Natural killer cell (primary cell): ENCODE data around the gene TRIP10. TPM values are rescaled to one million over a fixed set of nuclear protein-coding genes. Genes with fewer than 3 reads are reported as not detected.
A peak's percentile ranks its signal among the peaks of the same experiment; 100 is the strongest.

Experiments used
- ATAC-seq, 3 donors: fragments of 150-1000 bp in 2 of 3; fragments of 200-7000 bp in 1 of 3; cut with Tn5 transposase; 1 replicate in 1 of 3; 2 replicates in 2 of 3; pipeline ENCODE4 v1.10.0; 2021; ENCODE audit warnings: mild to moderate bottlenecking in 2 of 3, moderate library complexity in 2 of 3
- DNase-seq, 2 donors: peaks; one replicate each; pipeline versions ENCODE4 v3.0.0 to v3.0.0-alpha.2; 2013 to 2021; ENCODE audit warnings: mixed read lengths in 1 of 2
- H3K27ac ChIP-seq: one replicate; pipeline ENCODE4 v1.5.1; 2013; ENCODE audit warnings: mild to moderate bottlenecking, low read length
- H3K27me3 ChIP-seq: one replicate; pipeline ENCODE4 v1.6.1; 2013; ENCODE audit warnings: low read length; ENCODE audit not compliant: control insufficient read depth, insufficient read depth
- H3K36me3 ChIP-seq: one replicate; pipeline ENCODE4 v1.6.1; 2013; ENCODE audit warnings: low read length; ENCODE audit not compliant: control insufficient read depth, insufficient read depth
- H3K4me1 ChIP-seq: one replicate; pipeline ENCODE4 v1.6.1; 2013; ENCODE audit warnings: low read length; ENCODE audit not compliant: control insufficient read depth, insufficient read depth
- H3K4me3 ChIP-seq: one replicate; pipeline ENCODE4 v1.5.1; 2013; ENCODE audit warnings: low read length
- H3K9me3 ChIP-seq: one replicate; pipeline ENCODE4 v1.6.1; 2013; ENCODE audit warnings: low read length; ENCODE audit not compliant: control insufficient read depth, insufficient read depth
- H3K27ac Mint-ChIP-seq, 2 donors: one replicate each; pipeline ENCODE4 v1.8.0; 2022; ENCODE audit warnings: mild to moderate bottlenecking in 2 of 2, mixed read lengths in 2 of 2, moderate library complexity in 1 of 2
- H3K27me3 Mint-ChIP-seq, 2 donors: one replicate each; pipeline ENCODE4 v1.8.0; 2022; ENCODE audit warnings: low read depth in 2 of 2, mixed read lengths in 2 of 2
- H3K36me3 Mint-ChIP-seq: one replicate; pipeline ENCODE4 v1.8.0; 2022; ENCODE audit warnings: mixed read lengths
- H3K4me1 Mint-ChIP-seq, 2 donors: one replicate each; pipeline ENCODE4 v1.8.0; 2022; ENCODE audit warnings: mixed read lengths in 2 of 2
- H3K4me3 Mint-ChIP-seq: one replicate; pipeline ENCODE4 v1.8.0; 2022; ENCODE audit warnings: mild to moderate bottlenecking, moderate library complexity, mixed read lengths
- H3K9me3 Mint-ChIP-seq, 2 donors: one replicate each; pipeline ENCODE4 v1.8.0; 2022; ENCODE audit warnings: mixed read lengths in 2 of 2
- WGBS: methylation state at CpG from one replicate; pipeline ENCODE4 v1.1.7; 2013; ENCODE audit warnings: missing lambda C conversion rate; ENCODE audit not compliant: insufficient coverage; 5-methylcytosine and 5-hydroxymethylcytosine counted together
- intact Hi-C: fragments of 100-400 bp; cut with micrococcal nuclease; formaldehyde crosslinking; loops from one replicate; pipeline ENCODE4 v1.14.2; 2022
- total RNA-seq, 4 donors: library from RNA; stranded (reverse); fragments of 120-200 nt in 1 of 4; gene quantifications; one replicate each; pipeline versions ENCODE4 v1.2.3 to v1.2.4, GENCODE V29; 2013 to 2022
- TF ChIP-seq, protein P1 (sequence below): fragments of 200-600 bp; IDR thresholded peaks from one replicate; pipeline ENCODE4 v1.8.0; 2022; ENCODE audit warnings: antibody characterized with exemption

The TRIP10 gene
- total RNA-seq, 3 donors from 2014 or later (not counting 1 experiment from before 2014, with no cell fraction given): 1.0 to 5.2 (median 3.3) TPM

DNA sequence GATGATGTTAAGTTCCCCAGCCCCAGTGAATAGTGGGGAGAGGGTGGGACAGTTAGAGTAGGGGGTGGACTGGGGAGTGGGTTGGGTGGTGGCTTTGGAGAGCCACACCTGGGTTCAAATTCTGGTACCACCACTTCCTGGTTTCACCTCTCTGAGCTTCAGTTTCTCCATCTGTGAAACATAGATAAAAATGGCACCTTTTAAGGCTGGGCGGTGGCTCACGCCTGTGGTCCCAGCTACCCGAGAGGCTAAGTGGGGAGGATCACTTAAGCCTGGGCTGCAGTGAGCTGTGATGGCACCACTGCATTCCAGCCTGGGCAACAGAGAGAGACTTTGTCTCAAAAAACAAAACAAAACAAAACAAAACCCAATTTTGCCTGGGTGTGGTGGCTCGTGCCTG, 38.9 kb downstream of the TRIP10 start:
- WGBS: 20% methylated on average over 3 of the region's 4 CpGs
- Histone ChIP-seq H3K4me3 (no peak overlapping the region), H3K27ac (peak overlapping the region; percentile 57), H3K36me3 (peaks cover 11% of the 10 kb centered on the region), H3K9me3 (no peaks in the 10 kb centered on the region), H3K27me3 (no peaks in the 10 kb centered on the region), H3K4me1 (peaks cover 45% of the 10 kb centered on the region)
- intact Hi-C loops: no loop called here
- TF ChIP-seq, protein P1, sequence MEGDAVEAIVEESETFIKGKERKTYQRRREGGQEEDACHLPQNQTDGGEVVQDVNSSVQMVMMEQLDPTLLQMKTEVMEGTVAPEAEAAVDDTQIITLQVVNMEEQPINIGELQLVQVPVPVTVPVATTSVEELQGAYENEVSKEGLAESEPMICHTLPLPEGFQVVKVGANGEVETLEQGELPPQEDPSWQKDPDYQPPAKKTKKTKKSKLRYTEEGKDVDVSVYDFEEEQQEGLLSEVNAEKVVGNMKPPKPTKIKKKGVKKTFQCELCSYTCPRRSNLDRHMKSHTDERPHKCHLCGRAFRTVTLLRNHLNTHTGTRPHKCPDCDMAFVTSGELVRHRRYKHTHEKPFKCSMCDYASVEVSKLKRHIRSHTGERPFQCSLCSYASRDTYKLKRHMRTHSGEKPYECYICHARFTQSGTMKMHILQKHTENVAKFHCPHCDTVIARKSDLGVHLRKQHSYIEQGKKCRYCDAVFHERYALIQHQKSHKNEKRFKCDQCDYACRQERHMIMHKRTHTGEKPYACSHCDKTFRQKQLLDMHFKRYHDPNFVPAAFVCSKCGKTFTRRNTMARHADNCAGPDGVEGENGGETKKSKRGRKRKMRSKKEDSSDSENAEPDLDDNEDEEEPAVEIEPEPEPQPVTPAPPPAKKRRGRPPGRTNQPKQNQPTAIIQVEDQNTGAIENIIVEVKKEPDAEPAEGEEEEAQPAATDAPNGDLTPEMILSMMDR: no peak
- Mint-ChIP-seq H3K9me3 (peaks cover 0 to 11% of the 10 kb centered on the region in 2 donors), H3K36me3 (peaks cover 8% of the 10 kb centered on the region), H3K4me1 (peaks cover 43 to 68% of the 10 kb centered on the region in 2 donors), H3K27me3 (no peaks in the 10 kb centered on the region), H3K27ac (peak overlapping the region; percentile 85 to 97), H3K4me3 (peak overlapping the region; percentile 65)
- ATAC-seq (peak in 2 of 3 donors; percentile 56 to 67), DNase-seq (no peak)

DNA sequence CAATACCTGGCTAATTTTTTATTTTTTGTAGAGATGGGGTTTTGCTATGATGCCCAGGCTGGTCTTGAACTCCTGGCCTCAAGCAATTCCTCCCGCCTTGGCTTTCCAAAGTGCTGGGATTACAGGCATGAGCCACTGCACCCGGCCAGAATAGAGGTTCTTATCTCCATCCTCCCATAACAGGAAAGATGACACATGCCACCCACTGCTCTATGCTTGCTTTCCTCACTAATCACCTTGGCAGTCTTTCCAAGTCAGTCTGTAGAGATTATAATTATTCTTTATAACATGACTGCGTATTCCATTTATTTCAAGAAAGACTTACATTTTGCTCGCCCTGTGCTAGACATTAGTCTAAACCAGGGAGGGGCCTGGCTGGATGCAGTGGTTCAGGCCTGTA, 39.7 kb downstream of the TRIP10 start:
- H3K4me1 Mint-ChIP-seq: peaks cover 47 to 67% of the 10 kb centered on the region in 2 donors
- WGBS: 72% methylated on average over 4 of the region's 4 CpGs

DNA sequence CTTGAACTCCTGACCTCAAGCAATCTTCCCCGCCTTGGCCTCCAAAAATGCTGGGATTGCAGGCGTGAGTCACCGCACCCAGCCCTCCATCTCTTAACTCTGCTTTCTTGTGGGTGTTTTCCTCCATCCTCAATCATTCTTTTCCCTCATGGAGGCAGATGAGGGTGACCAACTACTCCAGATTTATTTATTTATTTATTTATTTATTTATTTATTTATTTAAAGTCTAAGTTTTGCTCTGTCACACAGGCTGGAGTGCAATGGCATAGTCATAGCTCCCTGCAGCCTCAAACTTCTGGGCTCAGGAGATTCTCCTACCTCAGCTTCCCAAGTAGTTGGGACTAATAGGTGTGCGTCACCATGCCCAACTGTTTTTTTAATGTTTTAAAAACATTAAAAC, 47.9 kb downstream of the TRIP10 start:
- intact Hi-C loops: no loop called here
- WGBS: 100% methylated on average over 4 of the region's 4 CpGs
- H3K9me3 Mint-ChIP-seq: no peaks in the 10 kb centered on the region
- H3K4me3 Mint-ChIP-seq: no peak overlapping the region
- Histone ChIP-seq H3K9me3 (no peaks in the 10 kb centered on the region), H3K4me1 (peaks cover 18% of the 10 kb centered on the region), H3K27me3 (no peaks in the 10 kb centered on the region), H3K4me3 (no peak overlapping the region), H3K36me3 (peaks cover 9% of the 10 kb centered on the region), H3K27ac (no peak overlapping the region)
- ATAC-seq (no peak), DNase-seq (no peak)
- H3K4me1 Mint-ChIP-seq: peaks cover 35 to 68% of the 10 kb centered on the region in 2 donors
- peak overlapping the region in 1 of 2 donors; percentile 33 for H3K27ac Mint-ChIP-seq
- no peaks in the 10 kb centered on the region for H3K27me3 Mint-ChIP-seq
- no peaks in the 10 kb centered on the region for H3K36me3 Mint-ChIP-seq
- TF ChIP-seq, protein P1: no peak

More for the DNA sequence above, 39.7 kb downstream of the TRIP10 start:
- DNase-seq (no peak), ATAC-seq (no peak)
- Histone ChIP-seq H3K4me3 (no peak overlapping the region), H3K4me1 (peaks cover 42% of the 10 kb centered on the region), H3K27me3 (no peaks in the 10 kb centered on the region), H3K9me3 (no peaks in the 10 kb centered on the region), H3K27ac (no peak overlapping the region), H3K36me3 (peaks cover 14% of the 10 kb centered on the region)
- Mint-ChIP-seq H3K9me3 (peaks cover 0 to 11% of the 10 kb centered on the region in 2 donors), H3K27me3 (no peaks in the 10 kb centered on the region), H3K36me3 (peaks cover 8% of the 10 kb centered on the region), H3K27ac (peak overlapping the region; percentile 71 to 85), H3K4me3 (no peak overlapping the region)
- TF ChIP-seq, protein P1: no peak
- intact Hi-C loops: no loop called here

DNA sequence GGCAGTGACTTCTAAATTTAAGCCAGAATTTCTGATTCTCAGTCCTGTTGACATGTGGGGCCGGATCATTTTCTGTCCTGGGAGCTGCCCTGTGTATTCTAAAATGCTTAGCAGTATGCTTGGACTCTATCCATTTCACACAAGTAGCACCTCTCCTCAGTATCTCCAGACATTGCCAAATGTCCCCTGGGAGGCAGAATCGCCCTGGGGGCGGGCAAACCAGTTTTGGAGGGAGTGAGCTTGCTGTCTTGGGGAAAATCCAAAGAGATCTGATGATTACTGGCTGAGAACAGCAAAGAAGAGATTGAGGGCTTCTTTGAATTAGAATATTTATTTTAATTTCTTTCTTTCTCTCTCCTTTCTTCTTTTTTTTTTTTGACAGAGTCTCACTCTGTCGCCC, 49.4 kb downstream of the TRIP10 start:
- TF ChIP-seq, protein P1: no peak
- Histone ChIP-seq H3K36me3 (peaks cover 9% of the 10 kb centered on the region), H3K4me1 (peaks cover 16% of the 10 kb centered on the region), H3K4me3 (no peak overlapping the region), H3K27me3 (no peaks in the 10 kb centered on the region), H3K27ac (no peak overlapping the region), H3K9me3 (no peaks in the 10 kb centered on the region)
- H3K4me3 Mint-ChIP-seq: no peak overlapping the region
- H3K27me3 Mint-ChIP-seq: no peaks in the 10 kb centered on the region
- no peaks in the 10 kb centered on the region for H3K36me3 Mint-ChIP-seq
- ATAC-seq (no peak), DNase-seq (no peak)
- intact Hi-C loops: no loop called here
- WGBS: 97% methylated on average over 2 of the region's 4 CpGs
- no peaks in the 10 kb centered on the region for H3K9me3 Mint-ChIP-seq
- H3K4me1 Mint-ChIP-seq: peaks cover 48 to 77% of the 10 kb centered on the region in 2 donors
- peak overlapping the region; percentile 43 to 53 for H3K27ac Mint-ChIP-seq
